GM12874 (cell line): Measurements from ENCODE around the gene PSKH1.

Experiments used
- TF ChIP-seq, protein P1 (sequence below): IDR thresholded peaks from 2 replicates; pipeline ENCODE4 v1.5.1; 2011; ENCODE audit warnings: low read depth, mild to moderate bottlenecking, control low read depth, low read length, moderate library complexity; ENCODE audit not compliant: insufficient read depth

The PSKH1 gene

DNA sequence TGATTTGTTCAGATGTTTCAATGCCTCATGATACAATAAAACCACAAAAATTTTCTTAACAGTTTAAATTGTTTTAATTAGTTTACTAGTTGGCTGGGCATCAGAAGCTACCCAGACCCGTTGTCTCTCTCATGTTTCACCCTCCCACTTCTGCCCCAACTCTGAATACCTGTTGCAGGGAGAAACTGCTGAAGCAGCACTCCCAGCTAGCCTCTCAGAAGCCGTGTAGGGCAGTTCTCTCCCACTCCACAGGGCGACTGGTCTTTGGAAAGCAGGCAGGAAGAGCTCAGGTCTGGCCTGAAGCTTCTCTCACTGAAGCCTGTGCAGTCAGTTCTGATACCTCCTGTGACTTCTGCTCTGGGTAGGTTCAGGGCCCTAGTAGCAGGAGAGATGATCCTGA, 21.8 kb upstream of the PSKH1 start:
- TF ChIP-seq, protein P1, sequence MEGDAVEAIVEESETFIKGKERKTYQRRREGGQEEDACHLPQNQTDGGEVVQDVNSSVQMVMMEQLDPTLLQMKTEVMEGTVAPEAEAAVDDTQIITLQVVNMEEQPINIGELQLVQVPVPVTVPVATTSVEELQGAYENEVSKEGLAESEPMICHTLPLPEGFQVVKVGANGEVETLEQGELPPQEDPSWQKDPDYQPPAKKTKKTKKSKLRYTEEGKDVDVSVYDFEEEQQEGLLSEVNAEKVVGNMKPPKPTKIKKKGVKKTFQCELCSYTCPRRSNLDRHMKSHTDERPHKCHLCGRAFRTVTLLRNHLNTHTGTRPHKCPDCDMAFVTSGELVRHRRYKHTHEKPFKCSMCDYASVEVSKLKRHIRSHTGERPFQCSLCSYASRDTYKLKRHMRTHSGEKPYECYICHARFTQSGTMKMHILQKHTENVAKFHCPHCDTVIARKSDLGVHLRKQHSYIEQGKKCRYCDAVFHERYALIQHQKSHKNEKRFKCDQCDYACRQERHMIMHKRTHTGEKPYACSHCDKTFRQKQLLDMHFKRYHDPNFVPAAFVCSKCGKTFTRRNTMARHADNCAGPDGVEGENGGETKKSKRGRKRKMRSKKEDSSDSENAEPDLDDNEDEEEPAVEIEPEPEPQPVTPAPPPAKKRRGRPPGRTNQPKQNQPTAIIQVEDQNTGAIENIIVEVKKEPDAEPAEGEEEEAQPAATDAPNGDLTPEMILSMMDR, result no peak

DNA sequence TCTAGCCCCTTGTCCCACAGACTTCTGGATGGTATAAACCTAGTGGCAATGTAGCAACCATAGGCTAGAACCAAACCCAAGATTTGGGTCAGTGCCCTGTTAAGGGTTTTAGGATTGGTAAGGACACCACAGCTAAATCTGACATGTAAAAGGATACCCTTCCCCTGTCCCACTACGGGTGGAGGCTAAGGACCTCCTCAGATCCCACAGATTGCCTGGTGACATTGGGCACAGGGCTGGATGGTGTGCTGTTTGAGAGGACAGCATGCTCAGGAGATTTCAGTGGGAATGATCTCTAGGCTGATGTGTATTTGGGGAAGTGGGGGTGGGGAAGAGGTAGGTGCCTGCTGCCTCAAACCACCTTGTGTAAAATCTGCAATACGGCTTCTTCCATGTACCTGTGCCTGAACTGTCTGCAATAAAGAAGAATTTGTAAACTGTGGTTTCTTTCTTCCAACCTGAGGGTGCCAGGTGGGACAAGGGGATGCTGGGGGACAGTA, 20.9 kb upstream of the PSKH1 start:
- TF ChIP-seq, protein P1, result no peak

DNA sequence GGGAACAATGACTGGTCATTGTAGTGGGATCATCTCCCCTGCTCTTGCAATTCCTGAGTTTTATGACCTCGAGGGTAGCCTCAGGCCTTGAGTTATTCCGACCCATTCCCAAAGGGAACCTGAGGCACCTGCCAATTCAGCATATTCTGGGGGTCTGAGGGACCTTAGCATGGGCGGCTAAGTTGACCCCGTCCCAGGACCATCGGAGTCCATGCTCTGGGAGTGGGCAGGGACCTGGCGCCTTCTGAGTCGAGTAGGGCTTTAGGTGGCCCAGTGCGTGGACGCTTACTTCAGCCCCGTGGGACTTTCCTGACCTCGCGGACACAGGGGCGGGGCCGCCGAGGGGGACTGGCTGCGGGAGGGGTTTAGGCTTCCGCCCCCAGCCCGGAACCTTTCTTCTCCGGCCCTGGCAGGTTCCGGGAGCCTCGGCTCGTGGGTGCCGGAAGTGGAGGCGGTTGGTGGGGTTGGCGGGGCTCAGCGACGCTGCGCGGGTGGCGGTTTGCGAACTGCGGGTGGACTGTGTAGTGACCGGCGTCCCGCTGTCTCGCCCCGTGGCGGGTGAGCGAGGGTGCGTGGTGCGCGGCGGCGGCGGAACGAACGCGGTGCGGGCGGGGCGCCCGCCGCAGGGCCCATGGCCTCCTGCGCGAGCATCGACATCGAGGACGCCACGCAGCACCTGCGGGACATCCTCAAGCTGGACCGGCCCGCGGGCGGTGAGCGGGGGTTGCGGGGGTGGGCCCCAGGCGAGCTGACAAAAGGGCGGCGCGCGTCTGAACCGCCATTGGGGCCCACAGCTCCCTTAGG, 20.2 kb upstream of the PSKH1 start, which contains the start of gene EDC4:
Gene EDC4, plus strand, starts transcription at position 422 of the 804 bp plus-strand sequence. Its CDS starts 210 bp downstream, at position 632.
- TF ChIP-seq, protein P1, result no peak

DNA sequence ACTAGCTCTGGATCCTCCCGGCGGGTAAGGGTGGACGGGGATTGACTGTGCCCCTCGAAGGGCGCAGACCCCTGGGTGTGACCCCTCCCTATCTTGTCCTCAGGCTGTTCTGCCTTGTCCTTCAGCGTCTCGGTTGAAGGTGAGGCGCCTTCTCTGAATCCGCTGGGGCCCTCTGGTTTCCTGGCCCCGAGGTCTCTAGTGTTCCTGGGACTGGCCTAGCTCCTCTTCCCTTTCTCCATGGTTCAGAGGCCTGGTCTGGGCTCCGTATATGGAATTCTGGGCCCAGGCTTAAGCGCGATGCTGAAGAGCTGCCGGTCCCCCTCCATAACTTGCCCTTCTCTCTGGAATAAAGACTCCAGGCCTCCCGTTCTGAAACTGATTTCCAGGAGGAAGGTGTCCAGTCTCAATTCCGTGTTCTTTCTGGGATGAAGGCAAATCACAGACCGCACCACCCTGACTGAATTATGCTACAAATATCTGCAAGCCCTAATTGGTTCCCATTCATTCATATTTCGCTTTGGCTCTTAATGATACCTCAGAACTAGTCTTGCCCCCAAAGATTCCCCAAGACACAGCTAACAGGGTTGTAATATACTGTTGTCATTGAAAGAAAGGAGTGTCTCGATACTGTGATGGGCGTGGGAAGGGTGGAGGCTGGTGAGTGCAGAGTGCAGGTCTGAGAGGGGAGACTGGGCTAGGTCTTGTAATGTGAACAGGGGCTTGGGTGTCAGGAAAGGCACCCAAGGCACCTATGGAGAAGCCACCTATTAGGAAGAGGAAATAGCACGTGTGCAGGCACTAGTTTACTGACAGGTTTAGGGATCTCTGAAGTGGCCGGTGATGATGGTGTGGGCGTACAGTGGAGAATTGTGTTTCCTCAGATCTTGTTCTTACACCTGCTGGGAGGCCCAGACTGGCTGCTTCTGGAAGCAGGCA, 19.4 kb upstream of the PSKH1 start:
- TF ChIP-seq, protein P1, result no peak

DNA sequence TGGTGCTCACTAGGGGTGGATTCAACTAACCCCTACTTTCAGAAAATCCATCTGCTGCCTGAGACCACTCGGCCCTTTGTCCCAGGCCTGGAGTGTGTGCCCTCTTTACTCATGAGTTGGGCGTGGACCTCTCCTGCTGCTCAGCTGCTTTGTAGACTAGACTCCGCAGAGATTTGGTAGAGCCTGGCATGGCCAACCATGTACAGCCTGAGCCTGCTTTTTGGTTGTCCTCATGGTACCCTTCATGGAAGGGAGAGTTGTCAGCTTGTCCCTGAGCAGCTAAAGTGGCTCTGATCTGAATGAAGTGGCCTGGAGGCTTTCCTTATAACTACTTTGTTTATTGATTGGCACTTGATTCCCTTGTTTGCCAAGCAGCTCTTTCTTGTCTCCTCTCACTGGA, 18.7 kb upstream of the PSKH1 start:
- TF ChIP-seq, protein P1, result no peak

DNA sequence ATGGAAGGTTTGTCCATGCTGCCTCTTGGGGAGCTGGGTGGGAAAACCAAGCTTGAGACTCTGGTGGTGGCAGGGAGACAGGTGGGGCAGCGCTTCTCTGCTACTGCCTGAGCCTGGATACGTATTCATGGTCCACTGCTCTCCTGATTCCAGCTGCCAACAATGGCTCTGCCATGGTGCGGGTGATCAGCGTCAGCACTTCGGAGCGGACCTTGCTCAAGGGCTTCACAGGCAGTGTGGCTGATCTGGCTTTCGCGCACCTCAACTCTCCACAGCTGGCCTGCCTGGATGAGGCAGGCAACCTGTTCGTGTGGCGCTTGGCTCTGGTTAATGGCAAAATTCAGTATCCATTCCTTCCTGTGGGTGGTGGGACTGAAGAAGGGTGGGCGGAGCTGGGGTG, 16.0 kb upstream of the PSKH1 start:
- TF ChIP-seq, protein P1, result no peak

DNA sequence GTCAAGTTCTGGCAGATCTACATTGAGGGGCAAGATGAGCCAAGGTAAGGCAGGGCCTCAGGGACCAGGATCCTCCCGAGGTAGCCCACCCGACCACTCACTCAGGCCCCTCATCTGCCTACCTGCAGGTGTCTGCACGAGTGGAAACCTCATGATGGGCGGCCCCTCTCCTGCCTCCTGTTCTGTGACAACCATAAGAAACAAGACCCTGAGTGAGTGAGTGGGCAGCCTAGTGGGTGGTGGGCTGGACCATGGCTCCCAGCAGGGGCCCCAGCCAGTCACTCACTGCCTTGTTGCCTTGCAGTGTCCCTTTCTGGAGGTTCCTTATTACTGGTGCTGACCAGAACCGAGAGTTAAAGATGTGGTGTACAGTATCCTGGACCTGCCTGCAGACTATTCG, 14.8 kb upstream of the PSKH1 start:
- TF ChIP-seq, protein P1, result no peak
